Measurements from ENCODE around the gene GOT1.

GOT1 gene

DNA sequence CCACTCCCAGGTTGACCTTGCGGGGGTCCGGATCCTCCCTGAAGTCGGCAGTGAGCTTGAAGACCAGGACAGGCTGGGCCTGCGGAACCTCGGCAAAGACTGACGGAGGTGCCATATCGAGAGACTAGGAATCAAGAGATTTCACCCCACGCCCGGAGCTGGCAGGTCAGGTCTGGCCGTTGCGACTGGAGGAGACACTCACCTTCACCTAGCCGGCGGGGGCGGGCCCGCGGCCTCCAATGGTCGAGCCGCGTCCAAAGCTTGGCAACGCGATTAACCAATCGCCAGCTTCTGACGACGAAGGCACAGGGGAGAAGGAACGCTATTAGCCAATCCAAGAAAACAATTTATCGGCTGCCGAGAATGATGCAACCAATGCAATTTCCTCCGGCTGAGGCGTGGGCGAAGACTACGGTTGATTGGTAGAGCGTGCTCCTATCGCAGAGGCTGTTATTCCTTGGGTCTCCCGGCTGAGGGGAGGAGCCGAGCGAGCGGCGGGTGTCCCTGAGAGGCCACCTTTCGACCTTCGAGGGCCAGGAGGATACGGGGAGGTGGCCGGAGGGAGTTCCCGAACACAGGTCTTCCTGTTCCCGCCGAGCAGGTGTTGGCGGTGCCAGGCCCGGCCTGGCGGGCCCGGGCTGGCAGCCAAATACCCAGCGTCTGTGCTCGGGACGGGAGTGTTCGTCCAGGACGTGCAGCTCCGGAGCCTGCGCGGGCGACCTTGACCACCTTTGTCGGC, at the start of gene GOT1:
TSS of gene GOT1 (minus strand) at position 174 of the 739 bp plus-strand sequence. CDS start at position 115, 59 bp downstream.
- DNase-seq (ENCODE audit: low spot score), result peak; percentile 96

DNA sequence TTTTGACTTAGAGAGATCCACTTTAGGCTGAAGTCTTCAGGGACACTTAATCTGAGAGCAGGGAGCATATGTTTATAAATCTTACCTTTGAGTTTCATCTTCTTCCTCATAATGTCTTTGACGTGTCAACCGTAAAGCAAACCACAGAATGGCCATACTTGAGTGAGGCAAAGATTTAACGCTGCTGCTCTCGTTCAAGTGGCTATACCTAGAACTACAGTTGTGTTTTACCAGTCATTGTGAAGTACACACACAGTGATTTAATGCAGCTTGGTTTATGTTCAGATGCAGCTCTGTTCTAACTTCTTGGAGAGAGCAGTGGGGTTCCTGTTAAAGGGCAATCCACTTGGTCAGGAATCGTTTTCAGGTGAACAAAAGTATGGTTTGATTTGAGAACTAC, 39.9 kb upstream of the GOT1 start:
- no peak for DNase-seq (ENCODE audit: low spot score)

DNA sequence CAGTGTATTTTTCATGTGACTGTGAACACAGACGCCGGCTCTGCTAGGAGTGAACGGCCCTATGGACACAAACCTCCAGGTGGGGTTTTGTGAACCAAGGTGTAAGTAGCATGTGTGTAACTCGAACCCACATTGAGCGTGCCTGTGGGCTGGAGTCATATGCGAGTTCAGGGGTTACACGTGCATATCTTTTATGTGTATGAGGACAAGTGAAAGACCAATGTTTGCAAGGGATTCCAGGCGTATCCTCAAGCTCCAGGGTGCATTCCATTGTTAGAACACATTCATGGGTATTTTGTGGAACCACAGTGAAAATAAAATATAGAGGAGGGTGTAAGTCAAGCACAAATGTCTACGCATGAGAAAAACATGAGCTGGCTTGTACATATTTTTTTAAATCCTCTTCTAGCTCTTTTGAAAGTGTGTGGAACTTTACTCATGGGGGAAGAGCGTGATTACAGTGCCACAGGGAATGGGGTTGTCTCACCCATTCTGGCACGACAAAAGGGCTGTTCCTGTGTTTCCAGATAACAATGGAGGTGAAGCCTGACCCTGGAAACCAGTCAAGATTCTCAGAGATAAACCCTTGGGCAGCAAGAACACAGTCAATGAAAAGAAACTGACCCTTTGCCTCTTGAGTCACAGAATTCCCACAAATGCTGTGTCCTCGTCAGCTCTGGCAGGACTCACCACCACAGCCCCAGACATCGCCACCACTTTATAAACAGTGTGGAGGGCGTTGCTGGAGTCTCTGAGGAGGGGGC, 37.0 kb upstream of the GOT1 start:
- no peak for DNase-seq (ENCODE audit: low spot score)

DNA sequence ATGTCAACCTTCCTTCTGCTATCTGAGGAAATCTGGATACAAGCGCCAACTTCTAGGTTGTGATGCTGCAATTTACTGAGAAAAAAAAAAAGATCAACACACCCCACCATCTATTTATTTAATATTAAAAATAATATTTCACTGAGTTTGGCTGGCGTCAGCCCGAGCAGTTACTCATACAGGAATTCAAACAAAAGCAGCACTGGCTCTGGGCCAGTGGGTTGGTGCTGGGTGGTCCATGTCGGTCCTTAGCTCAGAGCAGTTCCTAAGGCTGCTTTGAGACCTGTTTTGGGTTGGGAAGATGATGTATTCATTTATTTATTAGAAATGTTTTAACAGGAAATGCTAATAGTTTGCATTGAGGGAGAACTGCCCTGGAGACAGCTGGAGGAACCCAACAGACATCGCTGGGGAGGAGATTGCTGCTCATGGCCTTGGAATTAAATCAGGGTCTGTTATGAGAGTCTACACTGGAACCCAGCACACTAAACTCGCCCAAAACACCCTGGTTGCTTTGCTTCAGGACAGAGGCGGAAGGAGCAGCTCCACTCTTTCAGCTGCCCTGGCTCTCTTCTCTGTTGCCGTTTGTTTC, 36.3 kb upstream of the GOT1 start:
- DNase-seq (ENCODE audit: low spot score), result no peak

DNA sequence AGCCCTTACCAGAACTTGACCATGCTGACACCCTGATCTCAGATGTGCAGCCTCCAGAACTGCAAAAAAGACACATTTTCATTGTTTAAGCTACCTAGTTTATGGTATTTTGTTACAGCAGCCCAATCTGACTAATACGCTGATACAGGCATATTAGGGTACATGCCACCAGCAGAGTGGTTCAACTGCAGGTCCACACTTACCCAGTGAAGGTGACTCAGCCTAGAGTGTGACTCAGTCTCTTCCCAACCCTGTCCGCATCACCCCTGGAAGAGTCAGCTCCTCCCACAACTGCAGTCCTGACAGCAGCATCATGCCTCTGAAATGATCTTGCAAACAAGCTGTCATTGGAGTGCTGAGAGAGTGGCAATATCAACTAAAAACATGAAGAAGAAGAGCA, 30.8 kb upstream of the GOT1 start:
- DNase-seq (ENCODE audit: low spot score), result no peak

DNA sequence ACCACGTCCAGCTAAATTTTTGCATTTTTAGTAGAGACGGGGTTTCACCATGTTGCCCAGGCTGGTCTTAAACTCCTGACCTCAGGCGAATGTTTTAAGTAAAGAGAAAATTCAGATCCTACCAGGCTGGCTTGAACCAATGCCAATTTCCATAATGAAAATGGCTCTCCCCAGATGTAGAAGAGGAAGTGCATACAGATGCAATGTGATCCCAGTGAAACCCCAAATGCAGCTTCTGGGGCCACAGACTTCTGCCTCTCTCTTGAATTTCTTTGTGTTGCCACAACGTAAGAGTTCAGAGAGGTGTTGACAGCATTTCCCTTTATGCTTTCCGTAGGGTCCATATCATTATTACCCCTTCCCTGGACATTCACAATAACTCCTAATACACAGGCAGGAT, 29.6 kb upstream of the GOT1 start:
- DNase-seq (ENCODE audit: low spot score), result no peak

DNA sequence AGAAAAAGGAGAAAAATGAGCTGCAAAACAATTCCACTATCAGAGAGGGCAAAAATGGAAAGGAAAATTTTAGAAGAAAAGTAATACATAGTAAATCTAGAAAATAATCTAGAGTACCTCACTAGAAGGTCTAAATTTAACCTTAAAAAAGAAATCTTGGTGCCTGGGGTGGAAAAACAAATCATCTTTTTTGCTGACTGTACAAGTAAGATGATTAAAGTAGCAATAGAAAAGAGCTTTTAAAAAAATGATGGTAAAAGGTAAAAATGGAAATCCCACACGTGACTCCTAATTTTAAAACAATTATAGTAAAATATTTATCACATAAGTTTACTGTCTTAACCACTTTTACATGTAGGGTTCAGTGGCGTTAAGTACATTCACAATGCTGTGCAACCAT, 28.8 kb upstream of the GOT1 start:
- no peak for DNase-seq (ENCODE audit: low spot score)

DNA sequence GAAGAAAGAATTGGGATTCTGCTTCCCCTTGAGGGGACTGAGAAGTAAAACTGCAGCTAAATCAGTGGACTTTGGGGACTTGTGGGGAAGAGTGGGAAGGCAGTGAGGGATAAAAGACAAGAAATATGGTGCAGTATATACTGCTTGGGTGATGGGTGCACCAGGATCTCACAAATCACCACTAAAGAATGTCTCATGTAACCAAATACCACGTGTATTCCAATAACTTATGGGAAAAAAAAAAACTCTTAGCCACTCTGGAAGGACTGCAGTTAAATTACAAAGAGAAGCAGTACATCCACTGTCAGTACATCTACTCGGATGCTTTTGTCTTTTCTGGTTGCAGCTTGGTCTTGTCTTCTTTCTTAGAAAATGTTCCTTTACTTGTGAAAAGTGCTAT, 27.4 kb upstream of the GOT1 start:
- no peak for DNase-seq (ENCODE audit: low spot score)

DNA sequence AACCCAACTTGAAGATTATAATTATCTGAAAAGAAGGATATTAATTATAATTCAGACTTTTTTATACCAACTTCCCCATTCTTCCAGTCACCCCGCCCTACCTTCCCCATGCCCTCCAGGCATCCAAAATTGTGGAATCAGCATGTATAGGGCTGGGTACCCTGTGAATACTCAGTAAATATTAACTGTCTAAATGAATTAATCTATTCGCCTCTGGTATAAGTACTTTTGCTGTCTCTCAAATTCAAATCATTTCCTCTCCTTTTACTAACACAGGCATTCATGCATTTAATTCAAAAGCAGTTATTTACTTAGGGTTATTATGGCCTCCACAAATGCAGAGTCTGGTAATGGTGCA, 26.5 kb upstream of the GOT1 start:
- DNase-seq (ENCODE audit: low spot score), result no peak

DNA sequence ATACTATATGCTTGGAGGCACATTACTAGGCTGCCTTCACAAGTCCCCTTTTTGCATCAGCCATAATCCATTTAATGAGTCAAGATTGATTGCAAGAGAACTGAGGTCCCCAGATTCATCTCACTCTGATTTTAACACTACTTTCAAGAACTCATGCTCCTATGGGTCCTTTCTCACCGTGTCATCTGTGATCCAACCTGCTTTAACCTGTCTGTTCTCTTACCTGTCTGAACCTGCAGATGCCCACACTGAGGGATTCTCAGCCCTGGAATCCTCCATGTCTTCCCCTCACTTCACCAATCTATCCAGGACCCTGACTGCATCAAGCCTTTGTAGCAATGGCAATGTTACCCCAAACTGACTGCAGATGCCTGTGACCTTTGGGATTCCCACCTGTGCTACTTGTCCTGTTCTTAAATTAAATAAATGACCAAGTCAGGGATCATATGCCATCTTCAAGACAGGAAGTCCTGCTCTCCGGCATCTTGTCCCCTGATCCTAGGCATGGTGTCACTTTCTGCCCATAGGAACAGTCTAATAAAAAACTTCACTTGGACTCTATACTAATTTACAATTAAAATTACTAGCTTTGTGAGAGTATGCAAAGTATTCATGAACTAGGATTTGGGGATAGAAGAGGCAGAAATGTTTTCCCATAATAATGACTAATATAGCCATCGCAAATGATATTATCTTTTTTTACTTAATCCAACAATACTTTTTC, 25.9 kb upstream of the GOT1 start:
- DNase-seq (ENCODE audit: low spot score), result no peak

DNA sequence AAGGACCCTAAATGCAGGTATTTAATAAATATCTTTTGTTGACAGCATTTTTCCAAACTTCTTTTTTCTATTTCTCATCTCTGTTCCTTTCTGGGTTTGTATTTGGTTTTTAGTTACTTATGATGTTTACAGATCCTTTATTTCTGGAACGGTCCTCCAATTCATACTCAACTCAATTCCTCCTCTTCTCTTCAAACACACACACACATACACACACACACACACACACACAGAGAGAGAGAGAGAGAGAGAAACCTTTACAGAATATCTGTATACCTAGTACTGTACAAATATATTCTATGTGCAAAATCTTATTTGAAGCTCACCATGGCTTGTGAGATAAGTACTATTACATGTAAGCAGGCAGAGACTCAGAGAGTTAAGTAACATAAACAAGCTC, 21.6 kb upstream of the GOT1 start:
- DNase-seq (ENCODE audit: low spot score), result no peak

DNA sequence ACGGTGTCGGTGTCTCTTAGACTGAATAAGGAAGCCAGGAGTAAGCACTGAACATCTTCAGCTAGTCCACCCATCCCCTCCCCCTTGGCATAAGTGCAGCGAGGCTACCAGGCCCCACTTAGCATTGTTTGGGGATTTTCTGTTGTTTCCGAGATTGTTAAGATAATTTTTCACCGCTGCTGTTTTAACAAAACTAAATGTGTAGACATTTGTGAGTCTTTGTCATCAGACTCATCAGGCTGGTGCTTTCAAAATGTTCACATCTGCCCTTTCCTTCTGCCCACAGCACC, 21.0 kb upstream of the GOT1 start:
- no peak for DNase-seq (ENCODE audit: low spot score)

DNA sequence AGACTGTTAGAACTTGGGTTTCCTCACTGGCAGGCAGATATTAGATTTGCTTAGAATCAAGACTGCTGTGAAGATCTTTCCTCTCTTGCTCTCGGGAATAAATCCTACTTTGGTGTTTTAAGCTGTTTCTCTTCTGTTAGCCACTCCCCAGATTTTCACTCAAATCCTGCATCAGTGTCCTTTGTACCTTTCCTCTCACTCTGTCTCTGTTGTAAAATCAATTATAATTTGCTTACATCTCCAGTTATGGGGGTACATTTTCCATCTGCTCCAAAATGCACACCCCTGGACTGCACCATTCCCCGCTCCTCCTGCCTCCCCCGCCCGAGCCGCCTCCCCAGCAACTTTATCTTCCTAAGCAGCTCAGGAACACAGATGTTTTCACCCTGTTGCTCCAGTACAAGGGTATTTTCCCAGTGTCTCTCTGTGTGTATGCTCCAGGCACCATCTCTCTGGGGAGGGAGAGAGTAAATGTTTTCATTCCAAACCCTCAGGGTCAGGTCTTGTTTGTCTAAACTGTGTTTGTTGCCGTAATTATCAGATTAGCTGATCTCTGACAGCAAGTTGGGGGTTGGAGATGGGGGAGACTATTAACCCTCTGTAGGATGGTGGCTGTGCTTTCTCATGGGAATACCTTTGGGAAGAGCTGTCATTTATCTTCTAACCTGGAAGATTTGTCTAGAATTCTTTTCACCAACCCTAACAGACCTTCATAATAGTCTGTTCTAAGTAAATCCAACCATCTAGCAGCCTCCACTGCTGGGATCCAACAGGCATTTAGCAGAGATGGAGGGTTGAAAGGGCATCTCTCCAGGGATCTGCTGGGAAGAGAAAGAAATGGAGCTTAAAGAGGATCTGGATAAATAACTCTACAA, 20.4 kb upstream of the GOT1 start:
- DNase-seq (ENCODE audit: low spot score), result no peak

DNA sequence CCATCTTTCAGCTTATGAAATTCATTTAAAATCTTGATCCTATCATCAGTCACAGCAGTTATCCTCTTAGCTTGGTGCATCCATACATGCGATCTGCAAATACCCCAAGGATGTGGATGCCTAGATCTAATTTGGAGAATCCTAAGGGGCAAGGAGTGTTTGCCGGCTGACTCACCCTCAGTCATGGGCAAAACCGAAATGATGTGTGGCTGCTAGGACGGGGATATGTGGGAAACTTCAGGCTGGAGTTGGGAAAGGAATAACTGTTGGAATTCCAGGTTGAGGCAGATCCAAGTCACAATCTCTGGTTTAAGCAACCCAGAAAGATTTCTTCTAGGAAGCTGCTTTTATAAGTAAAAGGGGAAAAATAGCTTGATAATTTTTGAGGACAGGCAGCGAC, 19.7 kb upstream of the GOT1 start:
- DNase-seq (ENCODE audit: low spot score), result no peak

DNA sequence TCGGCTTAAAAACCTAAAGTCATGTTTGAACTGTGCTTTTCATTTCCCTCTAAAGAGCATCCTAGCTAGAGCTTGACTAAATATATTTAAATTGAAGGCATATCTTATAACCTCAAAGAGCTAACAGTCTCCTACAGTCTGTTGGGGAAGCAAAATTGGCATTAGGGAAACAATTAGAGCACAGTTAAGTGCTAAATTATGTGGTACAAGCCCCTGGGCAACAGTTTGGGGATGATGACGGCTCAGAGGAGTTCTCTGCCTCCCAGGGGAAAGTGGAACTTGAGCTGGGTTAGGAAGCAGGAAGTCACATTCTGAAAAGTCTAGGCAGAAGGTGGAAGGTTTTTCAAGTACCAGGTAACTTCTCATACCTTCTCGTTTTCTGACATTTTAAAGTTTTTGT, 18.6 kb upstream of the GOT1 start:
- no peak for DNase-seq (ENCODE audit: low spot score)

DNA sequence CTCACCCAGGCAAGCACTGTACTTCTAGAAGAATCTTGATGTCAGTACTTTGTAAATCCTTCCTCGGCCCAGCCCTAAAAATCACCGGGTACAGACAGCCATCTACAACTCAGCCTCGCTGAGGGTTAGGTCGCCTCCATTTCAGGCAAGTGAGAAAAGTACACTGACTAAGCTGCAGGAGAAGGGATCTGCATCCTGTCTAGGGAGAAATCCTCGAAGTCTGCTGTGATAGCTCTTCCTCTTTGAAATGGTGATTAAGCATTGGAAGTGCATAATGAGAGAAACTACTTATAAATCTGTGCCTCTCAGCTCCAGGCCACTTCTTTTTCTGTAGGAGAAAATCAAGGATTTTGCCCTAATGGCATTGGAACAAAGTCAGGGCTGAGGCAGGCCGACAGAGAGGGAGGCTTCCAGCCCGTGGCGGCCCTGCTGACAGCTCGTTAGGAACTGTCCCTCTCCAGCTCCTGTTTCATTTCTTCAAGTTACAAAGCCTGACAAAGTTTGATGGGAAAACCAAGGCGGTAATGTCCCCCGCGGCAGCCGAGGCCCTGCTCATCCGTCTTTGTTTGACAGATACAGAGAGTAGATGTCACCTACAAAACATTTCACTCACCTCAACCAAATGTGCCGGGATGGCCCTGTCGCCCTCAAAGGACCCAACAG, 14.1 kb upstream of the GOT1 start:
- no peak for DNase-seq (ENCODE audit: low spot score)

DNA sequence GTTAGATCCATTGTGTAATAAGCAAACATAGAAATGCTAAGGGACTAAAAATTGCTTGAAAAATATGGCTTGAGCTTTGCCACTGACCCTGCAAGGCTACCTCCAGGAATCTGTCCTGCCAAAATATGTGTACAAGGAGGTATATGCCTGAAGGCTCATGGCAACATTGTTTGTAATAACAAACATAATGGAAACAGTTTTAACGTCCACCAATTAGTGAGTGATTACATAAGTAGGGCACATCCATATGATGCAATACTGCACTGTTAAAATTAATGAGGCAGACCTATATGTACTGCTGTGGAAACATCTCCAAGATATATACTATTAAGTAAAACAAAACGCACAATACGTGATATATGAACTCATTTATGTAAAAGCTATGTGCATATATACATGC, 13.1 kb upstream of the GOT1 start:
- DNase-seq (ENCODE audit: low spot score), result no peak

DNA sequence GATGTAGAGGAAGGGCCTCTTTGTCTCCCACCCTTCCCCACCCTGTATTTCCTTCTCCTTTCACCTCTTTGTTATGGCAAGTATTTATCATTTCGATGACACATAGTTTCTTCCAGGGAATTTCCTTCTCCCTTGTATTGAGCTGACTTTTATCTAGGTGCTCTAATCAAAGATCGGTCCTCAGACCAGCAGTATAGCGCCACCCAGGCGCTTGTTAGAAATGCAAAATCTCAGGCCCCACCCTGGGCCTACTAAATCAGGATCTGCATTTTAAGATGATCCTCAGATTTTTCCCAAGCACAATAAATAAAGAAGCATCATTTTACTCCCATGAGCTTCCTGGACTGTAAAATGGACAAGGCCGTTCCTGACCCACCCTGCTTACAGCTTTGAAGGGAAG, 12.0 kb upstream of the GOT1 start:
- no peak for DNase-seq (ENCODE audit: low spot score)

DNA sequence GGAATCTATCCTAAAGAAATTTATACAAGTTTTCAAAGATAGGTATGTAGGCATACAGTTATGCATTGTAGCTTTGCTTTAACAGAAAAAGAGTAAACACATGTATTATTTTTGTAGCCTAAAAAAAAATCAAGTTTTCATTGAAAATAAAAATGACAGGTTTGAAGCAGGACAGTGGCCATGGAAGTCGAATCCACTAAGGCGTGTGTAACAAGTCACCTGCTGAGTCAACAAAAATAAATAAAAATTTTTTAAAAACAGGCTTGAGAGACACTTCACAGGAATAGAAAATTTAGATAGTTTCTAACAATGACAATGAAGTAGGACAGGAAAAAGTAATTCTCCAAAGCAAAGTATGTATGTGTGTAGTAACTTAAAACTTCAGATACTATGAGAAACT, 8.5 kb upstream of the GOT1 start:
- DNase-seq (ENCODE audit: low spot score), result no peak

DNA sequence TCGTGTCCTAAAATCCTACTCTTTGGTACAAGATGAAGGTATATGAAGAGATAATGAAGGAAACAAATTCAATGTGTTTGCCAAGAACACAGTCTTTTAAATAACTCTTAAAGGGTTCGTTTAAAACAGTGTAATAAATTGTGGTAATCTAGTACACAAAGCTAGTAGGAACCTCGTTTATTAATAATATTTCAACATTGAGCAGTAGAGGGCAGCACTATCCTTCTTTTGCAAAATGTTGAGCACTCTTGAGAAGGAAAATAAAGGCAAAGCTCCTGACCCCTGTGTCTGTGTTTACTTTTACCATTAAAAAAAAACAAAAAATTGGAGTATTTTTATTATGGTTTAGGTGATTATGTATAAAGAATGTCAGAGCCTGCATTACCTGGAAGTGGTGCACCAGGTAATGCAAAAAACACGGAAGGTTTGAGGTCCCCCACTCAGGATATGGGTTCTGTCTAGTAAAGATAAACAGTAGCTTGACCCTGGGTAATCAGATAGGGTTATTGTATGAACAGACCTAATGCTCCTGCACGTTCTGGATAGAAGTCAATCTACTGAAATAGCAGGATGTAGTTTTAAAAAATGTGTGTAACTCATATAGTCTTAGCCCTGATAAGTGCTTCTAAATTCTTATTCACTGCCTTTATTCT, 5.7 kb upstream of the GOT1 start:
- DNase-seq (ENCODE audit: low spot score), result no peak

All from ecto neural progenitor cell (in vitro differentiated cells).